GM21717 (cell line): Measurements from ENCODE around the gene CD81.

ENCODE experiments used
- ATAC-seq: cut with Tn5 transposase; IDR thresholded peaks from one replicate; pipeline ENCODE4 v1.9.1; 2021; ENCODE audit warnings: mild to moderate bottlenecking, moderate library complexity; ENCODE audit not compliant: unreplicated experiment

CD81 gene

DNA sequence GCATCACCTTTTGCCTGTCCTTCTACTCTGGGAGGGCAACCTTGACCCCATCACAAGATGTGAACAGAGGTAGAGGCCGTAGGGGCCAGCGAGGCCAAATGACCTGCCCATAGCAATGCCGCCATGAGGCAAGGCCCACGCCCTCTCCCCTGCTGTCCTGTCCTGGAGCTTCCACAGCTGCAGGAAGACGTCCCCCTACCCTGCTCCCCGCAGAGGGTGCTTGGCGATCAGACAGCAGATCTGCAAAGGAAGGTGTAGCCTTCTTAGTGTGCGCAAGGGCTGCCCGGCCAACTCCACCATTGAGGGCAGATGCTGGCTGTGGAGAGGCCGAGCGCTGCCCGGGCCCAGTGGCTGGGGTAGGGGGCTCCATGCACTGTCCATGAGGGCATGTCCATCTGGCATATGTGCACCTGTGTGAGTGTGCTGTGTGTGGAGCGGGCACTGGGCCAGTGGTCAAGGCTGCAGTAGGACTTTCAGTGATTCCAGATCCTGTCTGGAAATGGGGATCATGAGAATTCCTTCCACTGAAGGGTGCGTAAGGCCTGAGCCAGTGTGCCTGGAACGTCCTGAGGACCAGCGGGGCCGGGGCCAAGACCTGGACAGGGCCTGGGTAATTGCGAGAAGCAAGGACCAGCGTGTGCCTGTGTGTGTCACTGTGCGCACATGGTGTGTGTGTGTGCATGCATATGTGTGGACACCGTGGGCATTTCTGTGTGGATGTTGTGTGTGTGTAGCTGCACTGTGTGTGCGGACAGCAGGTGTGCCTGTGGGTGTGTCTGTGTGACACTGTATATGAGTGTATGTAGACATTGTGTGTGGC is 56.2 kb downstream of the CD81 start:
- no peak for ATAC-seq

DNA sequence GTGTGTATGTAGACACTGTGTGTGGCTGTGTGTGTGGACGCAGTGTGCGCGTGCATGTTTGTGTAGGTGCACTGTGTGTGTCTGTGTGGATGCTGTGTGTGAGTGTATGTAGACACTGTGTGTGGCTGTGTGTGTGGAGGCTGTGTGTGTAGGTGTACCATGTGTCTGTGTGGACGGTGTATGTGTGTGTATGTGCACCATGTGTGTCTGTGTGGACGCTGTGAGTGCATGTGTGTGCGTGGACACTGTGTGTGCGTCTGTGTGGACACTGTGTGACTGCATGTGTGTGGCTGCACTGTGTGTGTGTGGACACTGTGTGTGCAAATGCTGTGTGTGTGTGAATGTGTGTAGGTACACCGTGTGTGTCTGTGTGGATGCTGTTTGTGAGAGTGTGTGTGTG is 56.9 kb downstream of the CD81 start:
- no peak for ATAC-seq

DNA sequence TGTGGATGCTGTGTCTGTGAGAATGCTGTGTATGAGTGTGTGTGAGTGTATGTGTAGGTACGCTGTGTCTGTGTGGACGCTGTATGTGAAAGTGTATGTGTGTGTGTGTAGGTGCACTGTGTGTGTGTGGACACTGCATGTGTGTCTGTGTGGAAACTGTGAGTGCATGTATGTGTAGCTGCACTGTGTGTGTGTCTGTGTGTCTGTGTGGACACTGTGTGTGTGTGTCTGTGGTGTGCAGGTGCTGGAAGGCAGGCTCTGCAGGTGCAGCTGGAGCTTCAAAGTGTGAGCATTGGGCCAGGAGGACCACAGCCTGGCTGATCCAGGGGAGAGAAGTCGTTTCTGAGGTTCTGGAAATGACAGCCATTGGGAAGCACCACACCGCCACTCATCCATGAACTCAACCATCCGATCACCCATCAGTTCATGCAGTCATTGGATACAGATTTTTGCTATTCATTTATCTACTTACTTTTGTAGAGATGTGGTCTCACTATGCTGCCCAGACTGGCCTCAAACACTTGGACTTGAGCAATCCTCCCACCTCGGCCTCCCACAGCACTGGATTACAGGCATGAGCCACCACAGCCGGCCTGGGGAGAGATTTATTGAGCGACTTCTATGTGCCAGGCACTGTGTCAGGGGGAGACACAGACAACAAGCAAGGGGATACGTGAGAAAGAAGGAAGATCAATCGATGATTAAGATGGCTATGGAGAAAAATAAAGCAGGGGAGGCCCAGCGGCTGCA is 57.6 kb downstream of the CD81 start:
- no peak for ATAC-seq

DNA sequence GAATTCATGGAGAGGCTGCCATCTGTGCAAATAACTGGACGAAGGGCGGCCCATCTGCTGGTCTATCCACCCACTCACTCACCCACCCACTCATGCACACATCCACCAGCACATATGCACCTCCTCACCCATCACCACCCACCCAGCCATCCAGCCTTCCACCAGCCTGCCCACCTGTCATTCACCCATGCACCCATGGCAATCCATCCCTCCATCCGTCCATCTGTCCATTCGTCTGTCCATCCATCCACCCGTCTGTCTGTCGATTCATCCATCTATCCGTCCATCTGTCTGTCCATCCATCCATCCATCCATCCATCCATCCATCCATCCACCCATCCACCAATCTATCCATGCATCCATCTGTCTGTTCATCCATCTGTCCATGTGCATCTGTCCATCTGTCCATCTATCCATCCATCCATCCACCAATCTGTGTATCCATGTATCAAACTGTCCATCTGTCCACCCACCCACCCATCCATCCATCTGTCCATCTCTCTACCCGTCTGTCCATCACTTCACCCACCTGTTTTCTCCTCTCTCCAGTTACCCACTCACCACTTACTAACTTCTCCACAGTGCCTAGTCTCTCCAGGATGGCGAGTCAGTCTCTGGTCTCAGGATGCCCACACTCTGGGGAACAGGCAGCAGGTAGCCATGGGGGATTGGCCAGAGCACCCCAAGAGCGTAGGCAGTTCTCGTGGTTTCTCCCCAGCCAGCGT is 58.3 kb downstream of the CD81 start:
- ATAC-seq = no peak

DNA sequence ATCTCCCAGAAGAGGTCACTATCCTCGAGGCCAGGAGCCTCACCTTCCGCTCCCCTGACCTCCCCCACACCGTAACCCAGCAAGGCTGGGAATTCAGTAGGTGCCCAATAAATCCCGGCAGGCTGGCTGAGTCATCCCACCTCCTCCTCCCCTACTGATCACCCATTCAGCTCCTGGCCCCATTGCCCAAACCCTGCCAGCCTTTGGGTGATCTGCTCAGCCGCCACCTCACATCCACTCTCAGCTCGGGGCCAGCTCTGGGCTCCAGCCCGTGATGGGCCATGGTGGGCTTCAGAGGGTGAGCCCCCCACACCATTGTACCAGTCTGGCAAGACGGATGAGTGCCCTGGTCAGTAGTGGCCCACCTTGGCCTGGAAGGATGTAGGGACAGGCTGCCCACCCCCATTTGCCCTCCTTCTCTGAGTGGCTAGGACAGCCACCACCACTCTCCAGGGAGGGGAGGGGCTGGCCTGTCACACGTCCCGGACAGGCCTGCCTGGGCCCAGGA is 59.0 kb downstream of the CD81 start:
- no peak for ATAC-seq

DNA sequence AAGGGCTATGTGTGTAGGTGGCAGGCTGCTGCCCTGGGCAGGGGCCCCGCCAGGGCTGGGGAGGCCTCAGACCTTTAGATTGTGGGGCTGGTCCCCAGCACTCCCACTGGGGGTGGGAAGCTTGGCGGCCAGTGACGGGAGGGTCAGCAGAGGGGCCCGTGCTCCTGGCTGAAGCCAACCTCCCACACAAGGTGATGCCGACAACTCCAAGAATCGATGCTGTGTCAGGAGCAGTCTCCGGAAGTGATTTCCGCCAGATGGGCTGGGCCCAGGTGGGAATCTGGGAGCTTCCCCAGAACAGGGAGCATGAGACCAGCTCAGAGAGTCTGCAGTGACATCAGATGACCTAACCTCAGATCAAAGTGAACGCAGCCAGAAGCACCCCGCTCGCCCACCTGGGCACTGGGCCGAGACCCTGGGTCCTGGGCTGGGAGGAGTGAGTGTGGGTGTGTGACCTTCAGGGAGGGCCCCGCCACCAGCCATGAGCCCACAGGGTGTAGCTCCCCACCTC is 59.5 kb downstream of the CD81 start:
- ATAC-seq = no peak

DNA sequence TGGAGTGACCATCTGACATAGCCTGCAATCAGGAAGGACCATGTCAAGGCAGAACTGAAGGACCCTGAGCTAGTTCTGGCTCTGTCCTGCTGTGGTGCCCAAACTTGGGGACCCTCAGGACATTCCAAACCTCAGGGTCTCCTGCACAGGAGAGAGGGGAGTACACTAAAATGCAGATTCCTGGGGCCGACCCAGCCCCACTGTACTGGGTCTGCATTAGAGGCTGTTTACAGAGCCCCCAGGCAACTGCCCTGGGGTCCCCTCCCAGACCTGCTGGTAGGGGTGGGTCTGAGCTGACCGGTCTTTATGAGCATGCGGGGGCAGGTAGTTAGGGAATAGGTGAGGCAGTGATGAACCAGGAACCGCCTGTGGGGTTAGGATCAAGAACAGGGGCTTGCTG is 60.4 kb downstream of the CD81 start:
- ATAC-seq = no peak

DNA sequence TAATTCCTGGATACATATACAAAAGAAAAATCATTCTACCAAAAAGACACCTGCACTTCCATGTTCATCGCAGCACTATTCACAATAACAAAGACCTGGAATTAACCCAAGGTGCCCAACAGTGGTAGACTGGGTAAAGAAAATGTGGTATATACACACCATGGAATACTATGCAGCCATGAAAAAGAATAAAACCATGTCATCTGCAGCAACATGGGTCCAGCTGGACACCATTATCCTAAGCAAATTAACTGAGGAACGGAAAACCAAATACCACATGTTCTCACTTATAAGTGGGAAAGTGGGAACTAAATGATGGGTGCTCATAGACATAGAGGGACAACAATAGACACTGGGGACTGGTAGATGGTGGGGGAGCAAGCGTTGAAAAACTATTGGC is 62.7 kb downstream of the CD81 start:
- ATAC-seq = no peak

DNA sequence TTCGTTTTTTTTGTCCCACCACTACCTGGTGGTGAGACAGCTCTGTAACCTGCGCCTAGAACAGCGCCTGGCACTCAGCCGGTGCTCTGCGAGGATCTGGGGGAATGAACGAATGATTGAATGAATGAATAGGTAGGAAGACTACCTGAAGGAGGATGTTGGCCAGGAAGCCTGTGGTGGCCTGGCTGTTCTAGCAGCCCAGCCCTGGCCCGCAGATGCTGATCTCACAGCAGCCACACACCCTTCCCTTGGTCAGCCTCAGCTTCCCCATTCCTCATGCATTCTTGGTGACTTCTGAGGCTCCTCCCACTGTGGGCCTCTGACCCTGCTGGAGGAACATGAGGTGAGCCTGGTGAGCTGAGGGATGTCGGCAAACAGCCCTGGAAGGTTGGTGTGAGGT is 63.5 kb downstream of the CD81 start:
- no peak for ATAC-seq

DNA sequence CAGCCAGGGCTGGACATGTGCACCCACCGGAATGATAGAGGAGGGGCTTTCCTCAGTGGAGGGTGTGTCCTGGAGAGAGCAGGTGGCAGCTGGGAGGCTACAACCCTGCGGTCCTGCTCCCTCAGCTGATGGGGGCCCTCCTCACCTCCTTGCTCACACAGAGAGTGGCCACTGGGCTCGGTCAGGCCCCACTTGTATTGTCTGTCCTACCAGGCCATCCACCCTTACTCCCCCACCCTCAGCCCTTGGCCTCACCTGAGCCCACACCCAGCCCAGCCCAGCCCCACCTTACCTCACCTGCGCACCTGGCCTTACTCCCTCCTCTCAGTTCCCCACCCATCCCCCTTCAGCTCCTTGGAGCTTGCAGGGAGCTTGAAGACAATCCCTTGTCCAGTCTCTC is 64.1 kb downstream of the CD81 start:
- no peak for ATAC-seq

DNA sequence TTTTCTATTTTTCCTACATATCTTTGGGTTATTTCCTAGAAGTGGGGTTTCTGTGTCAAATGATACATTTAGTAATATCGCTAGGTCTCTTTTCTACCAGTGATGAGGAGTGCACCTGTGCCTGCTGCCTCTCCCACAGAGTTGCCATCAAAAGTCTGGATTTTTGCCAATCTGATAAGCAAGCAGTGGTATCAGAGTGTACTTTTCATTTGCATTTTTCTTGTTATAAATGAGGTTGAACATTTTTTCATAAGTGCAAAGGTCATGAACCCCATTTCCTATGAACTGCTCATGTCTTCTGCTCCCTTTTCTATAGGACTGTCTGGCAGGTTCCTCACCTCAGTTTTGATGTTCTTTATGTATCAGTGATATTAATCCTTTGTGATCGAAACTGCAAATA is 65.5 kb downstream of the CD81 start:
- no peak for ATAC-seq

DNA sequence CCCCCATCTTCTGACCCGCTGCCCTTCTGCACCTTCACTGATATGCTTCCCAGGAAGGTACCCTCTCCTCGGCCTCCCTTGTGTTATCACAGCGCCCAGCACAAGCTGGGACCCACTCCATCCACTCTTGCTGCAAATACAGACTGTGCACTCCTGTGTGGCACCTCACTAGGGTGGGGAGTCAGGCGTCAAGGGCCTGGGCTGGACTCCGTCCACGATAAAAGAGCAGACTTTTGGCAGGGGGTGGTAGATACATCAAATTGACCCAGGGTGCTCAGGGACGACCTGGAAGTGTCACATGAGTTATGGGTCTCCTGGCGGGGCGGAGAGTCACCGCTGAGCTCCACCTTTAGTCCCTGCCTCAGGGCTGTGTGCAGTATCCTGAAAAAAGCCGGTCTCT is 66.3 kb downstream of the CD81 start:
- no peak for ATAC-seq

DNA sequence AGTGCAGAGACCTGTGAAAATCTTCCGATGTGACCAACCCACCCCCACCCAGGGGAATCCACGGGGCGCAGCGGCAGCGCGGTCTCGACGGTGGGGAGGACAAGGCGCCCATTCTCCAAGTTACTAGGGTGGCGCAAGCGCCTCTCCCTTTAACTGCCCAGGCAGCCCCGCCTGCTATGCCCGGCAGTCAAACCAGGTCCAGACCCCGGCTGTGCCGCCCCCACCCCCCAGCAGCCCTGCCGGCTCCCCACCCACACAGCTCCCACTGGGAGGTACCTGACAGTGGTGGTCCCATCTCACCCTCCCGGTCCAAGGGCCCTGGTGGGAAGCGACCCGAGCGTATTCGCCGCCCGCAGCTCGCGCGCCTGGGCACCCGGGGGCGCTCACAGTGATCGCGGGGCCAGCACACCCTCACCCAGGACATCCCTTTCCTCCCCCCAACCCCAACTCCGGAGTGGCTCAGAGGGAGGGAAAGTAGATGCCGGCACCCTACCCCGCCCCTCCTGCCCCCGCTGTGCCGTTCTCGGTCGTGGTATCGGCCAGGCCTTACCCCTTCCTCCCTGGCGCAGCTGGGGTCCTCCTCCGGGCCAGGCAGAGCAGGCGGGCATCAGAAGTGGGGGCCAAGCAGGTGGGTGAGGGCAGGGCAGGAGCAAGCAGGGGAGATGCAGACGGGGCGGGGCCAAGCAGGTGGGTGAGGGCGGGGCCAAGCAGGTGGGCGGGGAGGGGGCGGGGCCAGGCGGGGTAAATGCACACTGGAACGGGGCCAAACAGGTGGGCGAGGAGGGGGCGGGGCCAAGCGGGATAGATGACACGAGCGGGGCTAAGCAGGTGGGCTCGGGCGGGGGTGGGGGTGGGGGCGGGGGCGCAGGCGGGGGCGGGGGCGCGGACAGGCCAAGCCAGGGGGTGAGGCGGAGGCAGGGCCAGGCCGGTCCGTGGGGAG is 67.0 kb downstream of the CD81 start, which contains the start of gene TRPM5:
Gene TRPM5, minus strand, starts transcription at position 634 of the 940 bp plus-strand sequence. CDS start 21,478 bp downstream, outside the sequence.
- ATAC-seq = no peak

DNA sequence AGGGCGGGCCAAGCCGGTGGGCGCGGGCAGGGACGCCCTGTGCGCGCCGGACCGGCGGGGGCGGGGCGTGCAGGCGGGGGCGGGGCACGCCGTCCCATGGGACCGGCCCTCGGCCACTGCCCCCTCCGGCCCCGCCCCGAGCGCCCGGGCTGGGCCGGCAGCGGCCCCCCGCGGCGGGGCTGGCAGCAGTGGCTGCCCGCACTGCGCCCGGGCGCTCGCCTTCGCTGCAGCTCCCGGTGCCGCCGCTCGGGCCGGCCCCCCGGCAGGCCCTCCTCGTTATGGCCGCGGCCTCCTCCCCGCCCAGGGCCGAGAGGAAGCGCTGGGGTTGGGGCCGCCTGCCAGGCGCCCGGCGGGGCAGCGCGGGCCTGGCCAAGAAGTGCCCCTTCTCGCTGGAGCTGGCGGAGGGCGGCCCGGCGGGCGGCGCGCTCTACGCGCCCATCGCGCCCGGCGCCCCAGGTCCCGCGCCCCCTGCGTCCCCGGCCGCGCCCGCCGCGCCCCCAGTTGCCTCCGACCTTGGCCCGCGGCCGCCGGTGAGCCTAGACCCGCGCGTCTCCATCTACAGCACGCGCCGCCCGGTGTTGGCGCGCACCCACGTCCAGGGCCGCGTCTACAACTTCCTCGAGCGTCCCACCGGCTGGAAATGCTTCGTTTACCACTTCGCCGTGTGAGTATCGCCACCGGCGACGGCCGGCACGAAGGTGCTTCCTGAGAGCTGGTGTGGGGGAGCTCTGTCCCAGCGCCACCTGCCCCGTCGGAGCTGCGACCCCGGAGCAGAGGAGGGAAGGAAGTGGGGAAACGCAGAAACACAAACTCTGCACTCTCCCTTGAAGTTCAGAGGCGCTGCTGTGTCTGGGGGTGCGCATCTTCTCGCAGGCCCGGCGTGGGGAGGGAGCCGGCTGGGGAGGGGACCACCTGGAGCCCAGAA is 68.0 kb downstream of the CD81 start, which contains the start of gene KCNQ1:
Gene KCNQ1, plus strand, starts transcription at position 188 of the 925 bp plus-strand sequence. Its CDS starts 91 bp downstream, at position 279.
- ATAC-seq = no peak

DNA sequence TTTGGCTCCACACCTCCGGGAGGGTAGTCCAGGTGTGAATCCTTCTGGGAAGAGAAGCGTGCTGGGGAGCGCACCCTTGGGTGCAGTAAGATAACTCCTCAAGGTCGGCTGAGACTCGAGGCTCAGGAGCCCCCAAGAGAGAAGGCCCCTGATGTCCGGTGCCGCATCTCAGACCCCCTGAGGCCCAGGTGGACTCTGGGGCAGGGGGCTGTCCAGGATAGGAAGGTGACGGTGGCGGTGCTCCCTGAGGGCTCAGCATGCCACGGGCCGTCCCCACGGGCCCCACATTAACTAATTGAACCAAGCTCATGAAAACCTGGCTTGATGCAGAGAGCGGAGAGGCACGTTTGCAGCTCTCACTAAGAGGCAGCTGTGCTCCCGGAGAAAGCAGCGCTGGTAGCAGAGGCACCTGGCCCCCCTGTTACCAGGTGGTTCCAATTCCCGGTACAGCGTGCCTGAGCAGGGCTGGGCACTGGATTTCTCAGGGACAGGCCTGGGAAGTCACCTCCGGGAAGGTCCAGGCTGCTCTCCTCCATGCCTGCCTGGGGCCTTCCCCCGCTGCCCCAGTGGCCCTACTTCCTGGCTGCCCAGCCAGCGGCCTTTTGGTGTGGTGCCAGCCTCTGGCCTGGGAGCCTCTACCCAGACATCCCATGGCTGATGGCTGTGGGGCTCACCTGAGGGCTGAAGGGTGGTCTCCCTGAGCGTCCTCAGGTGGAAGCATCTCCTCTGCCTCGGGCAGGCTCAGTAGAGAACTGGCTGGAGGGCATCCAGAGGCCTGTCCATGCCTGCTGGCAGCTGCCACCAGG is 68.8 kb downstream of the CD81 start:
- ATAC-seq = no peak

DNA sequence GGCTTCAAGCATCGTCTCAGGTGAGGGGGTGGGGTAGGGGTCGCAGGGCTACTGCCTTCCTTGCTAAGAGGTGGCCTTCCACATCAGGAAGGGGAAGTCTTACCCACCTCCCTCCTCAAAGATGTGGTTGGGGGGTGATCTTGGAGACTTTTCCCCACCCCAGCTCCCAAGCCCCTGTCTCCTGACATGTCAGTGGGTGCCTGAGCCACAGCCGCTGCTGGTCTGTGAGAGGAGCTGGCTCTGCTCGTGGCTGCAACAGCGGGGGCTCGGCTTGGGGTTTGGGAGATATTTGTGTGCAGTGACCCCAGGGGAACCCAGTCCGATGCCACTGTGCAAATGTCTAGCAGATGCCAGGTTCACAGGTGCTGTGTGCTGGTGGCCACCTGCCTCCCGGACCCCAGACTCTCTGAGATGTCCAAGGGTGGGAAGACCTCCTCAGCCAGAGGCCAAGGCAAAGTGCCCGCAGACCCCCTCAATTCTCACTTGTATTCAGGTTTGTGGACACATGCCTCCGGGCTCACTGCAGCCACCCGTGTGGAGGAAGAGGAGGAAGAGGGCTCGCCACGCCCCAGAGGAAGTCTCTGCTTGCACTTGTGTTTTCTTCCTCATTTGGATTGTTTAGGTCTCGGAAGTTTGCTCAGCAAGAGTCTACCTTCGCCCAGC is 69.6 kb downstream of the CD81 start:
- no peak for ATAC-seq
